ENCODE data around the gene ZNF366.

ZNF366 gene

DNA sequence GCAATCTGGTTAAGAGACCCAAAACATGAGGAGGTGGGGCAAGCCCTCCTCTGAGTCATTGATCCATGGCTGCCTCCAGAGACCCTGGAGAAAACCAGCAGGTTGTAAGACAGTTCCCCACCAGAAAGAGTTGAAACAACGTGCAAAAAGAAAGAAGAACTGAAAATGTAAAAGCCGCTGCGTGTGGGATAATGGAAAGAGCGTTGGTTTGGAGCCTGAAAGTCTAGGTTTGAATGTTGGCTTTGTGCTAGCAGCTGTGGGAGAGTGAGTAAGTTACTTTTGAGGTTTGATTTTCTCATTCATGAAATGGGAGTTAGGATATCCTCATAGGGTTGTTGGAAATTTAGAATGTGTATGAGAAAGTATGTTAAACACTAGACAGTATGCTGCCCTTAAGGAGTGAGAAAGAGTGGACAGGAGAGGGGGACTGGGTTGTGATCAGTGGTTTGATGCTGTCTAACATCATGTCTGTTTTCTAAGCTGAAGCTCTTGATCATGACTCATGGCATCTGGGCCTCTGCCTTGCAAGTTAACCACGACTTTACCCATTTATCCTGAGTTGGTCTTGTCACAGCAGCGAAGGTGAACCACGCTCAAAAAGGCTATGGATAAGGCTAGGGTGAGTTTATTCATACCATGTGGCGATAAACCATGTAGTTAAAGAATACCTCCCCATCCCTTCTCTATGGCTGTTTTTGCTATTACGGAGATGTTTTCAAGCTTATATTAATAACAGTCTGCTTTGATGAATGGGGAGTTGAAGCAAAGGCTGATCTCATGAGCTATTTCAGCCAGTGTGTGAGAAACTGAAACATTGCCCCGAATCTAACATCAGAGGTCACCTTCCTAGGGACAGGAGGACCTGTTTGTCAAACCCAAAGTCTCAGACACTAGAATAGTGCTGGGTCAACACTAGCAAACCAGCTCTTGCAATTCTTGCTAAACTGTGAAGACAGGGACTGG, 41.3 kb downstream of the ZNF366 start:
- Histone ChIP-seq H3K9me3 (ENCODE audit: control insufficient read depth, low read length) (no peaks in the 10 kb centered on the region), H3K36me3 (ENCODE audit: control insufficient read depth, insufficient read depth, low read length) (no peaks in the 10 kb centered on the region), H3K27ac (ENCODE audit: low read depth, low read length, severe bottlenecking) (peak overlapping the region; percentile 50), H3K4me3 (ENCODE audit: extremely low read depth, insufficient read depth, low read length, poor library complexity, severe bottlenecking) (no peak overlapping the region), H3K4me1 (ENCODE audit: control insufficient read depth, insufficient read depth, low read length, poor library complexity, severe bottlenecking) (peaks cover 16% of the 10 kb centered on the region)
- 88 to 91% methylated on average over 6 to 9 of the region's 10 CpGs for WGBS, 2 experiments (ENCODE audit: insufficient coverage in 2 of 2)

DNA sequence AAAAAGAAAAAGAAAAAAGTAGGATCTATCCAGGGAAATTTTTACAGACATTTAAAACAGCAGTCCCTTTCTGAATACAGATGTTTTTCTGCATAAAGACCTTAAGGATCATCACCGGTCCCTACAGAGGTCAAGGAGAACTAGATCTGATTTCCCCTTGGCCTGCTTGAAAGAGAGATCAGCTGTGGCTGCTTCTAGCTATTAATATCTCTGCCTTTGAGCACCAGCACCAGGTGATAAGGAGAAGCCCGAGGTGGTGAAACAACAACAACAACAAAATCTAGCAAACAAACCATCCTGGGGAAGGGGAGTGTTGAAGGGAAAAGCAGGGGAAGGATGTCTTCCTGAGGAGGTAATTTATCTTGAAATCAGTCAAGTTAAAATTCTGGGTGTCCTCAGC, 42.1 kb downstream of the ZNF366 start:
- WGBS, 2 experiments (ENCODE audit: insufficient coverage in 2 of 2) = 90 to 100% methylated on average over 1 of the region's 2 CpGs
- no peak overlapping the region for H3K27ac ChIP-seq (ENCODE audit: low read depth, low read length, severe bottlenecking)
- H3K4me3 ChIP-seq (ENCODE audit: extremely low read depth, insufficient read depth, low read length, poor library complexity, severe bottlenecking) = no peak overlapping the region
- no peaks in the 10 kb centered on the region for H3K36me3 ChIP-seq (ENCODE audit: control insufficient read depth, insufficient read depth, low read length)
- peaks cover 16% of the 10 kb centered on the region for H3K4me1 ChIP-seq (ENCODE audit: control insufficient read depth, insufficient read depth, low read length, poor library complexity, severe bottlenecking)
- H3K9me3 ChIP-seq (ENCODE audit: control insufficient read depth, low read length) = no peaks in the 10 kb centered on the region

DNA sequence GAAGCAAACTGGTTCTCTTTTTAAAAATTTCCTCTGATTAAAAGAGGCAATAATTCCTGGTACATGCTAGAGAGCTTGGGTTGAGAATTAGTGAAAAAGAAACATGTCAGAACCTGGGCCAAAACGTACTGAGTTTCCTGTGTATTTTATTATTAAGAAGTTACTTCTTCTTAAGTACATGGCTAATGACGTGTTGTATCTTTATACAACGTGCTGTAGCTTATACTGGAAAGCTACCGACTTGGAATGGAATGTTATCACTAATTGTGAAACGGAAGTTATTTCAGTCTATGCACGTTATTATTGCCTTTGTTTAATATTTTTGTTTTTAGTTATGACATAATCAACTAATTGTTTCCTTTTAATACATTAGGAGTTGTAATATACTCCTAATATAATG, 43.1 kb downstream of the ZNF366 start:
- Histone ChIP-seq H3K4me3 (ENCODE audit: extremely low read depth, insufficient read depth, low read length, poor library complexity, severe bottlenecking) (no peak overlapping the region), H3K27ac (ENCODE audit: low read depth, low read length, severe bottlenecking) (no peak overlapping the region), H3K36me3 (ENCODE audit: control insufficient read depth, insufficient read depth, low read length) (no peaks in the 10 kb centered on the region), H3K4me1 (ENCODE audit: control insufficient read depth, insufficient read depth, low read length, poor library complexity, severe bottlenecking) (peaks cover 16% of the 10 kb centered on the region), H3K9me3 (ENCODE audit: control insufficient read depth, low read length) (no peaks in the 10 kb centered on the region)
- 100% methylated on average over 1 to 3 of the region's 6 CpGs for WGBS, 2 experiments (ENCODE audit: insufficient coverage in 2 of 2)

DNA sequence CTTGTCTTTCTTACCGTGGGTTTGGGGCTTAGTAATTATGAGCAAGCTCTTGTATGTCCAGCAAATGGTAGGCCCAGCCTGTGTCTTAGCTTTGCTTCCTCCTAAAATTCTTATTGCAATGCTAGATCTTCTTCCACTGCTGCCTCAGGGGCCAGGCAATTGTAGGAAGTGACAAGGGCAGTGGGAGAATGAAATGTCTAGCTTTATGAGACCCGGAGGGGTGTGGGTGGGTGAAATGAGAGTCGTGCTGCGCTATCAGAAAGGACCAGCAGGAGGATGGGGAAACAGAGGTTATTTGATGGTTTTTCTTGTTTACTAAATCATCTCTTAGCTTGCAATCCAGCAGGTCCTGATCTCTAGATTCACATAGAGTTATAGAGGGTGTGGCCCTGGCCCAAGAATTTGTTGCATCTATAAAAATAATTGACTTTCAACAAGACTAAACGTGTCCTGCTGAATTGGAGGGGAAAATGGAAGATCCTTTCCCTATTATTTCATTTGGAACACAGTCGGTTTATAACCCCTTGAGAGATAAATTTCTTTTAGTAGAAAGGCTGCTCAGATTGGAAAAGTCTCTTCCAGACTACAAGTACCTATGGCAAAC, 43.7 kb downstream of the ZNF366 start:
- H3K4me3 ChIP-seq (ENCODE audit: extremely low read depth, insufficient read depth, low read length, poor library complexity, severe bottlenecking) = no peak overlapping the region
- peaks cover 16% of the 10 kb centered on the region for H3K4me1 ChIP-seq (ENCODE audit: control insufficient read depth, insufficient read depth, low read length, poor library complexity, severe bottlenecking)
- no peaks in the 10 kb centered on the region for H3K36me3 ChIP-seq (ENCODE audit: control insufficient read depth, insufficient read depth, low read length)
- no peaks in the 10 kb centered on the region for H3K9me3 ChIP-seq (ENCODE audit: control insufficient read depth, low read length)
- no peak overlapping the region for H3K27ac ChIP-seq (ENCODE audit: low read depth, low read length, severe bottlenecking)
- 61 to 71% methylated on average over 1 to 2 of the region's 6 CpGs for WGBS, 2 experiments (ENCODE audit: insufficient coverage in 2 of 2)

DNA sequence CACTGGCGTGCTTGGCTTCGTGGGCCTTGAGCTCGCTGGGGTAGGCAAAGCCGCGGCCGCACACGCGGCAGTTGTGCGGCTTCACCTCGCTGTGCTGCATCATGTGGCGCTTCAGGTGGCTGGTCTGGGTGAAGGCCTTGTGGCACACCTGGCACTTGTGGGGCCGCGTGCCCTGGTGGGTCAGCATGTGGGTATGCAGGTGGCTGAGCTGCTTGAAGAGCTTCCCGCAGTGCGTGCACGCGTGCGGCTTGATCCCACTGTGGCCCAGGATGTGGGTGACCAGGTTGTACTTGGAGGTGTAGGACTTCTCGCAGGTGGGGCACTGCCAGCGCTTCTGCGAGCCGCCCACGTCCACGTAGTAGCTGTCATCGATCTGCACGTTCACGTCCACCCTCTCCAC, 46.8 kb downstream of the ZNF366 start:
- Histone ChIP-seq H3K4me1 (ENCODE audit: control insufficient read depth, insufficient read depth, low read length, poor library complexity, severe bottlenecking) (peaks cover 5% of the 10 kb centered on the region), H3K27ac (ENCODE audit: low read depth, low read length, severe bottlenecking) (no peak overlapping the region), H3K36me3 (ENCODE audit: control insufficient read depth, insufficient read depth, low read length) (no peaks in the 10 kb centered on the region), H3K9me3 (ENCODE audit: control insufficient read depth, low read length) (no peaks in the 10 kb centered on the region), H3K4me3 (ENCODE audit: extremely low read depth, insufficient read depth, low read length, poor library complexity, severe bottlenecking) (no peak overlapping the region)
- WGBS, 2 experiments (ENCODE audit: insufficient coverage in 2 of 2) = 96 to 98% methylated on average over 23 to 25 of the region's 27 CpGs

DNA sequence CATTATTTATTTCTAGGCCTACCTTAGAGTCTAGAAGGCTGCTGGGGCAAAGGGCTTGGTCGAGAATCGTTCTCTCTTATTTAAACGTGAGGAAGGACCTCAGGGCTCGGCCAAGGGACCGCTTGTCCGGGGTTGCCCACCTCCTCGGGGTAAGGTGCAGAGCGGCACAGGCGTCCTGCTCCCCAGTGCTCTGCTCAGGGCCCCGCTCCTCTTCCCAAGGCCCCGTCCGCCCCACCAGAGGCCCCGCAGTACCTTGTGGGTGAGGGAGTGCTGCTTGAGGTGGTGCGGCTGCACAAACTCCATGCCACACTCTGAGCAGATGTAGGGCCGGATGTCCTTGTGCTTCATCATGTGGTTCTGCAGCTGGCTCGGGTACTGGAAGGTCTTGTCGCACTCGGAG, 47.3 kb downstream of the ZNF366 start:
- 92 to 98% methylated on average over 15 of the region's 18 CpGs for WGBS, 2 experiments (ENCODE audit: insufficient coverage in 2 of 2)
- H3K4me1 ChIP-seq (ENCODE audit: control insufficient read depth, insufficient read depth, low read length, poor library complexity, severe bottlenecking) = peaks cover under 1% of the 10 kb centered on the region
- no peaks in the 10 kb centered on the region for H3K9me3 ChIP-seq (ENCODE audit: control insufficient read depth, low read length)
- no peak overlapping the region for H3K4me3 ChIP-seq (ENCODE audit: extremely low read depth, insufficient read depth, low read length, poor library complexity, severe bottlenecking)
- no peaks in the 10 kb centered on the region for H3K36me3 ChIP-seq (ENCODE audit: control insufficient read depth, insufficient read depth, low read length)
- no peak overlapping the region for H3K27ac ChIP-seq (ENCODE audit: low read depth, low read length, severe bottlenecking)

DNA sequence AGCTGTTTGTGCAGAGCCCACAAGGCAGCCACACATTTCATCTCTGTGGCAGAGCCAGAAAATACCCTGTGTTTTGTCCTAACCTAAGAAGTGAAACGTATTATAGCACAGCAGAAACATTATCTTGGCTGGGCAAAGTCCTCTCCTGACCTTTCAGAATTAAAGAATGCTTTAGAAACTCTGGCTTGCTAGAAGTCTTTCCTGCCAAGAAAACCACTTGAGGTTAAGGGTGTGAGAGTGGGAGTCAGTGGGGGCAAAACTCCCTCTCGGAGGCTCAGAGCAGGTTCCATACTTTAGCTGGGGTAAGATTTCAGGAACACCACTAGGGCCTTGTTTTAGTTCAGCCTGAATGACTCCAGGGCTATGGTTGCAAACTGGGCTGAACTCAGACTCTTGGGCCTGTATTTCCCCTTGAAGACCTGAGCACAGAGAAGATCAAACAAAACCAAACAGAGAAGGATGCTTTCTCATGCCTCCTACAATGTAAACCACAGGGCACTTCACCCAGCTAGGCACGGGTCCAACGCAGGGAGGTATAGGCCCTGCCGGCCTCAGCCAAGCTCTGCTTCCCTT, 48.0 kb downstream of the ZNF366 start:
- H3K27ac ChIP-seq (ENCODE audit: low read depth, low read length, severe bottlenecking) = no peak overlapping the region
- no peaks in the 10 kb centered on the region for H3K36me3 ChIP-seq (ENCODE audit: control insufficient read depth, insufficient read depth, low read length)
- no peaks in the 10 kb centered on the region for H3K9me3 ChIP-seq (ENCODE audit: control insufficient read depth, low read length)
- no peak overlapping the region for H3K4me3 ChIP-seq (ENCODE audit: extremely low read depth, insufficient read depth, low read length, poor library complexity, severe bottlenecking)
- H3K4me1 ChIP-seq (ENCODE audit: control insufficient read depth, insufficient read depth, low read length, poor library complexity, severe bottlenecking) = no peaks in the 10 kb centered on the region
- WGBS, 2 experiments (ENCODE audit: insufficient coverage in 2 of 2) = 91 to 95% methylated on average over 4 to 5 of the region's 5 CpGs

DNA sequence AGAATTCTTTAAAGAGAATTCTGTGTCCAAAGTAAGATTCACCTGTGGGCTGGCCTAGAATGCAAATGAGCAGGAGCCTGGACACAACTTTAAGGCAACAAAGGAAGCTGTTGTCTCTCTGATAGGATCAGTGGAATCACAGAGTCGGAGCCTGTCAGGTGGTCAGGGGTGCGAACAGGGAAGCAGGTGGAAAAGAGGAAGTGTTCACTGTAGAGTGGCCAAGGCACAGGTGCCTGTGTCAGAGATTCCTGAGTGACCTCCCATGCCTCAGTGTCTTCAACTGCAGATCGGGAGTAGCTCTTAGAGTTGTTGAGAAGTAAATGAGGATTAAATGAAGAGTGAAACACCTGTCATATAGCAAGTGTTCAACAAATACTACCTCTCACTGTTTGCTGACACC, 48.8 kb downstream of the ZNF366 start:
- WGBS, 2 experiments (ENCODE audit: insufficient coverage in 2 of 2) = 87 to 93% methylated on average over 2 of the region's 3 CpGs
- no peak overlapping the region for H3K27ac ChIP-seq (ENCODE audit: low read depth, low read length, severe bottlenecking)
- no peaks in the 10 kb centered on the region for H3K36me3 ChIP-seq (ENCODE audit: control insufficient read depth, insufficient read depth, low read length)
- no peaks in the 10 kb centered on the region for H3K9me3 ChIP-seq (ENCODE audit: control insufficient read depth, low read length)
- H3K4me1 ChIP-seq (ENCODE audit: control insufficient read depth, insufficient read depth, low read length, poor library complexity, severe bottlenecking) = peaks cover 3% of the 10 kb centered on the region
- H3K4me3 ChIP-seq (ENCODE audit: extremely low read depth, insufficient read depth, low read length, poor library complexity, severe bottlenecking) = no peak overlapping the region

DNA sequence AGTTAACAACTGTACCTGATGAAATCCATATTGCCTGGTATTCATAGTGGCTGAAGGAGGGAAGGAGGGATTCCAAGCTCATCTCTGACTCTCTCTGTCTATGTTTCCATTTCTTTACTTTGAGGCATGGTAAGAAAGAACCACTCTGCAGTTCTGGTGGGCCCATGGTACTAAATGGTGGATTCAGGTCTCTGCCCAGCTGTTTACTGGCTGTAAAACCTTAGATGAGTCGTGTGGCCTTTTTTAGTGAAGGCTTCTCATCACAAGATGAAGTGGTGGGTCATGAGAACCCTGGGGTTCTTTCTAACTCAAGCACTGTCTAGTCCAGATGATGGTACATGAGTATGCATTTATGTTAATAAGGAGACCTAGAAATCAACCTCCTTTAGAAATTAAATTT, 49.7 kb downstream of the ZNF366 start:
- WGBS, 2 experiments (ENCODE audit: insufficient coverage in 2 of 2) = 88 to 100% methylated on average over 1 of the region's 1 CpG

DNA sequence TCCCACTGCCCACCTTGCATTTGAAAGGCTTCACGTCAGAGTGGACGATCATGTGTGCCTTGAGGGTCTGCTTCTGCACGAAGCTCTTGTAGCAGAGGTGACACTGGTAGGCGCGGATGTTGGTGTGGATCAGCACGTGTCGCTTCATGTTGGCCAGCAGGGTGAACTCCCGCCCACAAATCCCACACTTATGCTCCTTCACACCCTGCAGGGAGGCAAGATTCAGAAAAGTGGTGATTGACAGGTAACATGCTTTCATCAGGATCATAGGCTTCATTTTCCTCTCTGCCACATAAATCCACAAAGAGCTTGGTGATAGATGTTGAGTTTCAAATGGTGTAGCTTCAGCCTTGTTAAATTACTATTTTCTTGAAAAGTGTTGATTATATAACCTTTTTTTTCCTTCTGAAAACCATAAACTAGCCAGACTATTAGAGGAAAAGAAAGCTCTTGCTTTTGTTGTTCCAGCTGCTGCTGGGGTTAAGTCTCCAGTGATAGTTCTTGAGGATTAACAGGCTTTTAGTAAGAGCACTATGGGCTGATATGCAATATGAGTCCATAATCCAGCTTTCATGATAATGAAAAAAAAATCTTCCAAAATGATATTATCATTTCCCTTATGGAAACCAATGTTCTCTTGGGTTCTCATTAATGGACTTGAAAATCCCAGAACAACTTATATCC, 50.7 kb downstream of the ZNF366 start:
- no peaks in the 10 kb centered on the region for H3K36me3 ChIP-seq (ENCODE audit: control insufficient read depth, insufficient read depth, low read length)
- no peak overlapping the region for H3K27ac ChIP-seq (ENCODE audit: low read depth, low read length, severe bottlenecking)
- H3K4me1 ChIP-seq (ENCODE audit: control insufficient read depth, insufficient read depth, low read length, poor library complexity, severe bottlenecking) = peaks cover 20% of the 10 kb centered on the region
- WGBS, 2 experiments (ENCODE audit: insufficient coverage in 2 of 2) = 92 to 94% methylated on average over 2 to 4 of the region's 8 CpGs
- no peak overlapping the region for H3K4me3 ChIP-seq (ENCODE audit: extremely low read depth, insufficient read depth, low read length, poor library complexity, severe bottlenecking)
- no peaks in the 10 kb centered on the region for H3K9me3 ChIP-seq (ENCODE audit: control insufficient read depth, low read length)

More for the DNA sequence above, 49.7 kb downstream of the ZNF366 start:
- peaks cover 12% of the 10 kb centered on the region for H3K4me1 ChIP-seq (ENCODE audit: control insufficient read depth, insufficient read depth, low read length, poor library complexity, severe bottlenecking)
- H3K36me3 ChIP-seq (ENCODE audit: control insufficient read depth, insufficient read depth, low read length) = no peaks in the 10 kb centered on the region
- H3K9me3 ChIP-seq (ENCODE audit: control insufficient read depth, low read length) = no peaks in the 10 kb centered on the region
- no peak overlapping the region for H3K27ac ChIP-seq (ENCODE audit: low read depth, low read length, severe bottlenecking)
- no peak overlapping the region for H3K4me3 ChIP-seq (ENCODE audit: extremely low read depth, insufficient read depth, low read length, poor library complexity, severe bottlenecking)
